DOHH2 (cell line): Measurements from ENCODE around the gene GGA2.

Experiments used
- EZH2phosphoT487 ChIP-seq: fragments of 200-600 bp; sonication (generic); IDR thresholded peaks from 2 replicates; pipeline ENCODE4 v1.6.1; 2017; ENCODE audit warnings: borderline replicate concordance, mild to moderate bottlenecking, antibody characterized with exemption, low read length, moderate library complexity, mixed read lengths
- TF ChIP-seq, protein P1 (sequence below): fragments of 200-600 bp; sonication (generic); IDR thresholded peaks from one replicate; pipeline ENCODE4 v1.5.1; 2014; ENCODE audit warnings: antibody characterized with exemption, mild to moderate bottlenecking, low read depth, low read length; ENCODE audit not compliant: poor library complexity, severe bottlenecking

DNA sequence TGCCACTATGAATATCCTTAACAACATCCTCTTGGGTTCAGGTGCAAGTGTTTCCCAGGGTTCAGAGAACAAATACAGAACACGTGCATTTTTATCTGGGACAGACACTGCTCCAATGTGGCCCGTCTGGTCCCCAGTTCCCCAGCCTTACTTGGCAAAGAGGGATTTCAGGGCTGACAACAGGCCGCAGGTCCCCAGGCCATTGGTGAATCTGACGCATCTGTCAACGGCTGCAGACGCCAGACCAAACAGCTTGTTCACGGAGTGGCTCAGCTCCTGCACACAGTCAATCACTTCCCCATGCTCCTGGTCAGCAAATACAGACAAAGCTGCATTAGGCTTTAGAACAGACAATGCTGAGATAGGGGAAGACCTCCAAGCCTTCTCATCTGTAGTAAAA is 93.5 kb downstream of the GGA2 start:
- TF ChIP-seq, protein P1, sequence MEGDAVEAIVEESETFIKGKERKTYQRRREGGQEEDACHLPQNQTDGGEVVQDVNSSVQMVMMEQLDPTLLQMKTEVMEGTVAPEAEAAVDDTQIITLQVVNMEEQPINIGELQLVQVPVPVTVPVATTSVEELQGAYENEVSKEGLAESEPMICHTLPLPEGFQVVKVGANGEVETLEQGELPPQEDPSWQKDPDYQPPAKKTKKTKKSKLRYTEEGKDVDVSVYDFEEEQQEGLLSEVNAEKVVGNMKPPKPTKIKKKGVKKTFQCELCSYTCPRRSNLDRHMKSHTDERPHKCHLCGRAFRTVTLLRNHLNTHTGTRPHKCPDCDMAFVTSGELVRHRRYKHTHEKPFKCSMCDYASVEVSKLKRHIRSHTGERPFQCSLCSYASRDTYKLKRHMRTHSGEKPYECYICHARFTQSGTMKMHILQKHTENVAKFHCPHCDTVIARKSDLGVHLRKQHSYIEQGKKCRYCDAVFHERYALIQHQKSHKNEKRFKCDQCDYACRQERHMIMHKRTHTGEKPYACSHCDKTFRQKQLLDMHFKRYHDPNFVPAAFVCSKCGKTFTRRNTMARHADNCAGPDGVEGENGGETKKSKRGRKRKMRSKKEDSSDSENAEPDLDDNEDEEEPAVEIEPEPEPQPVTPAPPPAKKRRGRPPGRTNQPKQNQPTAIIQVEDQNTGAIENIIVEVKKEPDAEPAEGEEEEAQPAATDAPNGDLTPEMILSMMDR, result no peak
- no peak for TF ChIP-seq EZH2phosphoT487
